GM18511 (cell line): Measurements from ENCODE around the gene BRCC3.
"Not testable (repeated sequence)": the region's sequence is repeated elsewhere in the genome, so short reads cannot be mapped to it uniquely, and the experiment has no call there.

ENCODE experiments used
- ATAC-seq: cut with Tn5 transposase; IDR thresholded peaks from one replicate; pipeline ENCODE4 v1.9.1; 2021; ENCODE audit warnings: mild to moderate bottlenecking, moderate library complexity; ENCODE audit not compliant: unreplicated experiment

BRCC3 gene

DNA sequence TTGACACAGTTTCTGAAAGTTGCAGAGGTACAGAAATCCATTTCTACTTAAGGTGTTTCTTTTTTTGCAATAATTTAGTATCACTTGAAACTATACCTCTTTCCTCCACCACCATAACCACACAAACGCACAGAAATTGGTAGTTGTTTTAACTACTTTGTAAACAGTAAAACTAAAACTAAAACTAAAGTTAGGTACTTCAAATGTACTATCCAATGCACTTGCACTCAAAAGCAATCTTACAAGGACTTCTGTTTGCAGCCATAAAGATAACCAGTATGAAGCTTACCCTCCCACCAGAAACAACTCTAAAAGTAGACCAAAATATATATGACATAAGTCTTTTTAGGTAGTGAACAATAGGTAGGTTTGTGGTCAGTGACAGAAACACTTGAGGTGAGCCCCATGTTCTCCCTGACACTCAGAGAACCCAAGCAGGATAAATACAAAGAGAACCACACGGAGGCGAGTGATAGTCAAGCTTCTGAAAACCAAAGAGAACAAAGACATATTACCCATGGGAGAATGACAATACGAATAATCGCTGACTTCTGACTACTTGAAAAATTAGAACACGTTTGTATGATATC lies 72.7 kb downstream of the BRCC3 start:
- ATAC-seq, result no peak

DNA sequence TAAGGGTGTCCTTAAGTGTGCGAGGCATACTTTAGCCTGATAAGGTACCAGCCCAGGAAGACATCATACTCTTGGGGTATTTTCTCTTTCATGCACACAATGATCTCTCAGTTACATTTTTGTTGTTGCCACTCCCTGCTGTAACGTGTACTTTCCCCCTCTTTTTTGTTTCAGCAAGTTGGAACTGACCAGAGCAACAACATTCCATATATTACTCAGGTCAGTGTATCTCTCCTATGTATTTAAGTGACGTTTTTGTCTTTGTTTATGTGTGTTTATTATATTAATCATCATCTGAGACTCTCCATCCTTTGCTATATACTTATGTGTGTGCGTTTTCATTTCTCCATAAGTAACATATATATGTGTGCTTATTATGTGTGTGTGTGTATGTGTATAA lies 73.6 kb downstream of the BRCC3 start:
- ATAC-seq, result no peak

DNA sequence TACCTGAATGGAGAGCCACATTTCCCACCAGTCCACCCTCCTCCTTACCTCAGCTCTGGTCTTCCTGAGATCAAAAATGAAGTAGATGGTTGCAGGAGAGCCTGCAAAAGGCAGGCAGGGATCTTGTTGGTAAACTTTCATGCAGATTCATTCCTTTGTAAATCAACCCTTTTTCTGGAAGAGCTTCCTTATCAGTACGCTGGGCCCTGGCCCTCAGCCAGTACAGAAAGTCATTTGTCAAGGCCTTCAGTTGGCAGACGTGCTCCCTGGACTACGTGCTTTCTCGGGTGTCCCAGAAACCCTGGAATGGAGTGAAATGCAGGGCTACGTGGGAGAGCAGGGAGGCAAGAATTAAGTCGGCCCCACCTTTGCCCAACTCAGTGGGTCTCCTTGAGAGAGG lies 76.3 kb downstream of the BRCC3 start:
- not testable (repeated sequence) for ATAC-seq

DNA sequence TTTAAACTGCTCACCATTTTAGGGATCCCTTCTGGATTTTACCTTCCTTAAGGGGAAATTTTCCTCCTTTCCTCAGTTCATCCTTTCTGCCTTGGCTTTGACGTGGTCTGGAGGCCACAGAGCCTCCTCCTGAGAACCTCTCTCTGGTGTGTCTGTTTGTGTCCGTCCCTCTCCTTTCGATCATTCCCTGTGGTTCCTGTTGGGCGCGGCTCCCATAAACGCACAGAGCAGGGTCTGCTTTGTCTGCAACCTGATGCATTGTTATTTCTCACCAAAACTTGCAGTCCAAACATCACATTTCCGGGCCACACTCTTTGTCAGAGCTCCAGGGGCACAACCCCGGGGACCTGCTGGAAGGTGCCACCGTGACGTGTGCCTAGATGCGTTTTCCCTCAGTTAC lies 76.9 kb downstream of the BRCC3 start:
- not testable (repeated sequence) for ATAC-seq

DNA sequence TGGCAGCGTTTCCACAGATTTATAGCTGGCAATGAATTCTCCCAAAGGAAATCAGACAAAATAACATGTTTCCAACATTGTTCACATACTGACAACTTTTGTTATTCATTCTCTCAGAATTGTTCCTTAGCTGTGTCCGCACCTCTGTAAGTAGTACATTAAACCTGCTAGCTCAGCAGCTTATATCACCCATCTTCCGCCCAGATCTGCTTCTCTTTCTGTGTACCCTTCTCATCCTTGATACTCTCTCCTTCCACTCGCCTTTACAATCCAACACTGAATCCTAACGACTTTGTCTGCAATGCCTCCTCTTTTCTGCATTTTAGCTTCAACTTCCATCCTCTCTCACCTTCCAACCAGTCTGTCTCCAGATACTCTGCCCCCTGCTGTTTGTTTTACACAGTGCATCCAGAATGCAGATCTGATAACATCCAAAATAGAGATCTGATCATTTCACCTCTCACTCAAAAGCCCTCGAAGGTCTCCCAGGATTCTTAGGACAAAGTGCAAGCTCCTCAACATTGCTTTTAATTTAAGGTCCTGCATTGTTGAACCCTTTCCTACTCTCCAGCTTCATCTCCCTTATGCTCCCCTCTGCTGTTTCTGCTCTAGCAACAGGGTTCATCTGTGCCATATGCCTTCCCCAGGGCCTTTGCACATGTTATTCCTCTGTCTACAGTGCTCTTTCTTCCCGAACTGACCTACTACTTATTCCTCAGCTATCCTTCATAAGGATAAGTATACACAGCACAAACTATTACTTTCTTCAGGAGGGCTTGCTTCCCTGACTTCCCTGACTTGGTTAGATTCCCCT lies 77.6 kb downstream of the BRCC3 start:
- no peak for ATAC-seq

DNA sequence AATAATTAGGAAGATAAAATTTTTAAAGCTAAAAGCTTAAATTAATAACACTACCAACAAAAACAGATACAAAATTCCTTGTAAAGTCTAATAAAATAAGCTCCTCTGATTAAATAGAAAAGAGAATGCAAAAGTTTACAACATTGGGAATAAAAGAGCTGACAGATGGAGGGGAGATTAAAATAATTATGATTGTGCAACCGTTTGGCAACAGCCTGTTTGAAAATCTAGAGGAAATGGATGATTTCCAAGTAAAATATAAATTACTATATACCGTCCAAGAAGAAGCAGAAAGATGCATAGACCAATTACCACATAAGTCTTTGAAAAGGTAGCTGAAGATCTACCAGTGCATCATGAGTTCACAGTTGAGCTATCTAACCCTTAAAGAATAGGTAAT lies 98.6 kb downstream of the BRCC3 start:
- no peak for ATAC-seq
